Measurements from ENCODE around the gene HNRNPUL1. TPM values are rescaled to one million over a fixed set of nuclear protein-coding genes. Genes with fewer than 3 reads are reported as not detected.

Gene HNRNPUL1
- total and polyA plus RNA-seq, 10 of the 15 experiments (the other 5 are each of a cell fraction or from before 2014, with no cell fraction given): 11.1 to 276 (median 117) TPM

GRCh38 chr19:41263042-41263849 is 926 bp upstream of the HNRNPUL1 start (continued):
- TF ChIP-seq PML (IDR thresholded peaks at IDR 0.05; ENCODE audit: low read length) (peak; percentile 34; the same call in 1 of the 2 replicates), FOXK2 (IDR thresholded peaks at IDR 0.05) (peak; percentile 93)

GRCh38 chr19:41264581-41265394 is 616 bp downstream of the HNRNPUL1 start:
- Histone ChIP-seq H3K36me3 (ENCODE audit: control insufficient read depth in 2 of 2, insufficient read depth in 2 of 2, low read length in 1 of 2) (peaks cover 5 to 11% of the 10 kb centered on the region in 2 experiments; a peak in 3 of 4 replicates), H3K27ac (ENCODE audit: control insufficient read depth, insufficient read depth) (peak overlapping the region; percentile 100), H4K20me1 (ENCODE audit: control insufficient read depth, insufficient read depth) (no peaks in the 10 kb centered on the region), H3K9ac (ENCODE audit: control insufficient read depth, insufficient read depth, low read length) (peak overlapping the region; percentile 100), H3K4me2 (ENCODE audit: control insufficient read depth, insufficient read depth) (peak overlapping the region; percentile 82; the same call in 1 of the 2 replicates), H3K4me1 (ENCODE audit: control insufficient read depth, insufficient read depth, low read length) (no peaks in the 10 kb centered on the region), H3K4me3 (peak overlapping the region; percentile 95), H3K9me3 (replicated peaks; ENCODE audit: control insufficient read depth, insufficient read depth, low read length) (no peaks in the 10 kb centered on the region), H2AFZ (ENCODE audit: control insufficient read depth, low read depth, low read length) (peak overlapping the region; percentile 45; the same call in 1 of the 2 replicates), H3K27me3 (replicated peaks in 1 of 2; ENCODE audit: control insufficient read depth in 2 of 2, insufficient read depth in 2 of 2, low read length in 1 of 2) (no peaks in the 10 kb centered on the region), H3K79me2 (ENCODE audit: control insufficient read depth, insufficient read depth, low read length) (peaks cover 55% of the 10 kb centered on the region)
- ChIA-PET CTCF (interaction anchor here (0.7 to 7.1 kb wide), 8 partner anchors 31 to 174 kb away, joined by 3 to 90 read pairs (median 10); partner anchors contain the start of genes CCDC97 and TGFB1), POLR2A (interaction anchor here (0.6 to 2.8 kb wide), 10 partner anchors 34 to 1019 kb away, joined by 3 to 14 read pairs (median 8); partner anchors contain the start of genes B9D2, DMAC2 and RAB4B), RAD21 (ENCODE audit: unreplicated experiment) (interaction anchor here (0.8 to 5.3 kb wide), 8 partner anchors 33 to 290 kb away, joined by 3 to 42 read pairs (median 4); partner anchors contain the start of genes B9D2 and CCDC97), SMC1A (ENCODE audit: uncharacterized antibody, unreplicated experiment) (interaction anchor here (1.5 to 5.5 kb wide), 11 partner anchors 20 to 100 kb away, joined by 3 to 34 read pairs (median 7); partner anchors contain the start of gene B9D2)
- BruUV-seq (replicated peaks): no TSS peak
- peak; percentile 10 for ATAC-seq
- no peak for FAIRE-seq
- intact Hi-C loops (cut with micrococcal nuclease; ENCODE audit: unreplicated experiment): loop anchor here (5.0 kb wide), 1 partner anchor 133 kb away; the partner anchor contains the start of genes BCKDHA and EXOSC5
- under 1% methylated on average over 49 of the region's 75 CpGs for WGBS (ENCODE audit: insufficient coverage, insufficient replicate concordance, low lambda C conversion rate, missing lambda C conversion rate)
- in situ Hi-C loops (cut with MboI): loop anchor here (5.0 kb wide), 1 partner anchor 62 kb away; no protein-coding TSS in a partner anchor
- no peak for DNase-seq (ENCODE audit: low read depth, low spot score)
- TF ChIP-seq SUZ12 (IDR thresholded peaks at IDR 0.05; ENCODE audit: unreplicated experiment) (no peak), MYB (IDR thresholded peaks at IDR 0.05; ENCODE audit: borderline replicate concordance, low read depth, low read length) (no peak), KAT2A (conservative IDR thresholded peaks at IDR 0.05; ENCODE audit: control insufficient read depth, low read depth, low read length) (no peak), SRF (IDR thresholded peaks at IDR 0.05; ENCODE audit: low read depth in 2 of 2, low read length in 2 of 2) (no peak), SKIL (IDR thresholded peaks at IDR 0.05; ENCODE audit: low read depth, poor library complexity, severe bottlenecking) (no peak), NBN (IDR thresholded peaks at IDR 0.05) (no peak), TCF7 (IDR thresholded peaks at IDR 0.05; ENCODE audit: borderline replicate concordance) (no peak), PML (IDR thresholded peaks at IDR 0.05; ENCODE audit: low read length) (no peak), EGR1 (IDR thresholded peaks at IDR 0.05; ENCODE audit: borderline replicate concordance in 1 of 2, low read depth in 2 of 2, low read length in 2 of 2) (no peak), ZNF207 (IDR thresholded peaks at IDR 0.05; ENCODE audit: borderline replicate concordance) (no peak), E2F8 (IDR thresholded peaks at IDR 0.05; ENCODE audit: low read depth, partially characterized antibody) (no peak), ZNF217 (IDR thresholded peaks at IDR 0.05) (0 out of 2 replicates have a peak, but pooled peaks have one; percentile 49), RELA (IDR thresholded peaks at IDR 0.05; ENCODE audit: borderline replicate concordance, partially characterized antibody) (no peak)
